ENCODE data around the gene CMTM2.

The CMTM2 gene

GRCh38 chr16:66637806-66638205 lies 58.5 kb downstream of the CMTM2 start:
- DNase-seq, result no peak
